ENCODE data around the gene ZFHX3.
A peak's percentile ranks its signal among the peaks of the same experiment; 100 is the strongest.

The ZFHX3 gene

GRCh38 chr16:72894293-72895151 is 153.4 kb downstream of the ZFHX3 start:
- no peak for DNase-seq

- DNase-seq: no peak
Observed at GRCh38 chr16:72891291-72892227, 156.4 kb downstream of the ZFHX3 start.

- DNase-seq: no peak
Observed at GRCh38 chr16:72890587-72890986, 157.3 kb downstream of the ZFHX3 start.

GRCh38 chr16:72889616-72890582 is 158.0 kb downstream of the ZFHX3 start:
- DNase-seq: no peak

- DNase-seq: no peak
Observed at GRCh38 chr16:72887537-72887936, 160.4 kb downstream of the ZFHX3 start.

- no peak for DNase-seq
Observed at GRCh38 chr16:72886346-72886974, 161.5 kb downstream of the ZFHX3 start.

- DNase-seq: no peak
Observed at GRCh38 chr16:72884573-72884972, 163.4 kb downstream of the ZFHX3 start.

- DNase-seq: no peak
Observed at GRCh38 chr16:72884037-72884436, 163.9 kb downstream of the ZFHX3 start.

GRCh38 chr16:72879846-72880245 is 168.1 kb downstream of the ZFHX3 start:
- DNase-seq: no peak

- DNase-seq: no peak
Observed at GRCh38 chr16:72878301-72879269, 169.3 kb downstream of the ZFHX3 start.

- DNase-seq: no peak
Observed at GRCh38 chr16:72877374-72878028, 170.4 kb downstream of the ZFHX3 start.

GRCh38 chr16:72876981-72877373 is 171.0 kb downstream of the ZFHX3 start:
- DNase-seq: no peak

- peak; percentile 25 for DNase-seq
Observed at GRCh38 chr16:72876221-72876620, 171.7 kb downstream of the ZFHX3 start.

- DNase-seq: no peak
Observed at GRCh38 chr16:72875291-72876031, 172.5 kb downstream of the ZFHX3 start.

- DNase-seq: no peak
Observed at GRCh38 chr16:72873853-72874252, 174.1 kb downstream of the ZFHX3 start.

GRCh38 chr16:72873044-72873443 is 174.9 kb downstream of the ZFHX3 start:
- no peak for DNase-seq

GRCh38 chr16:72865835-72866234 is 182.1 kb downstream of the ZFHX3 start:
- no peak for DNase-seq

GRCh38 chr16:72865258-72865657 is 182.7 kb downstream of the ZFHX3 start:
- DNase-seq: no peak

- DNase-seq: no peak
Observed at GRCh38 chr16:72864130-72864833, 183.6 kb downstream of the ZFHX3 start.
